ENCODE measurements around the gene C5orf58. TPM values are rescaled to one million over a fixed set of nuclear protein-coding genes. Genes with fewer than 3 reads are reported as not detected.

Gene C5orf58
- total and polyA plus RNA-seq, 9 donors, result 0.36 TPM; not detected in 8

DNA sequence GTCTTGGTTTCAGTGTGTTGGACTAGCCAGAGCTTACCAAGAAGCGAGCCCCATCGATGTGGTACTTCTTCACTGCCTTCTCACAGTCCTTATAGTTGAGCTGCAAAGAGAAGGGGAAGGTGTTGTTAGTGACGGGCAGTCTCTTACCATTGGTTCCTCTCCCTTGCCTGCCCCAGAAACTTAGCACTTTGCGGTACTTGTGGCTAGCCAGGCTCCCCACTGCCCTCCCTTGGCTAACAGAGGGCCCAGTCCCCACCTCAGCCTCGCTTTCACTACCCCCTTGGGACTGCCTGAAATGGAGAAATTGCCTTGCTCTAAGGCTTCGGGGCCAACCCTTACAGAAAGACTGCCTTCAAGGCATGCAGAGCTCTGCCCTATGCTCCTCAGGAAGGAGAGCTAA is 60.5 kb downstream of the C5orf58 start:
- no peak for TF ChIP-seq POLR2A (IDR thresholded peaks at IDR 0.05)
- Histone ChIP-seq H3K36me3 (no peaks in the 10 kb centered on the region), H3K27me3 (no peaks in the 10 kb centered on the region), H3K4me3 (no peak overlapping the region), H3K9me3 (no peaks in the 10 kb centered on the region), H3K4me1 (ENCODE audit: insufficient read depth) (peaks cover 6% of the 10 kb centered on the region), H3K27ac (no peak overlapping the region)
- no peak for DNase-seq
- intact Hi-C loops (cut with DNase I), result no loop called here
- WGBS, 3 donors, result 88 to 92% (median 88%) methylated on average over 6 of the region's 6 CpGs

DNA sequence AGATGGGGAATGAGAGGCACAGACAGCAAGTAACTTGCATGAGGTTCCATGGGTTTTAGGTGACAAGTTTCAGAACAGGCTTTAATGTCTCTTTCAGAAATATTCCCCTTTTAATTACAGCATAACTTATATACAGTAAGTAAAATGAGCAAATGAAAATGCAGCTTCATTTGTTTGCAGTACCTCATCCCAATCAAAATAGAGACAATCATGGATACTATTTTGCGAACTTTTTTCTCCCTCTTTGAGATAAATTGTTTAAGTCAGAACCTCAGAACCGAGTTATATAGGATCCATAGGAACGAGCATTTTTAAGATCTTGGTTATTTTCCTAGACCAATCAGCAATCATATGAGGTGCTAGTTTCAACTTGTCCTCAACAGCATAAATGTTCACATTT is 61.3 kb downstream of the C5orf58 start:
- no peaks in the 10 kb centered on the region for H3K27me3 ChIP-seq
- intact Hi-C loops (cut with DNase I), result no loop called here
- H3K9me3 ChIP-seq, result no peaks in the 10 kb centered on the region
- no peak overlapping the region for H3K4me3 ChIP-seq
- peaks cover 2% of the 10 kb centered on the region for H3K4me1 ChIP-seq (ENCODE audit: insufficient read depth)
- no peaks in the 10 kb centered on the region for H3K36me3 ChIP-seq
- WGBS, 3 donors, result 89 to 92% (median 92%) methylated on average over 3 of the region's 3 CpGs
- H3K27ac ChIP-seq, result no peak overlapping the region
- TF ChIP-seq POLR2A (IDR thresholded peaks at IDR 0.05) (no peak), EP300 (IDR thresholded peaks at IDR 0.05) (no peak)
- TF ChIP-seq, protein P1, sequence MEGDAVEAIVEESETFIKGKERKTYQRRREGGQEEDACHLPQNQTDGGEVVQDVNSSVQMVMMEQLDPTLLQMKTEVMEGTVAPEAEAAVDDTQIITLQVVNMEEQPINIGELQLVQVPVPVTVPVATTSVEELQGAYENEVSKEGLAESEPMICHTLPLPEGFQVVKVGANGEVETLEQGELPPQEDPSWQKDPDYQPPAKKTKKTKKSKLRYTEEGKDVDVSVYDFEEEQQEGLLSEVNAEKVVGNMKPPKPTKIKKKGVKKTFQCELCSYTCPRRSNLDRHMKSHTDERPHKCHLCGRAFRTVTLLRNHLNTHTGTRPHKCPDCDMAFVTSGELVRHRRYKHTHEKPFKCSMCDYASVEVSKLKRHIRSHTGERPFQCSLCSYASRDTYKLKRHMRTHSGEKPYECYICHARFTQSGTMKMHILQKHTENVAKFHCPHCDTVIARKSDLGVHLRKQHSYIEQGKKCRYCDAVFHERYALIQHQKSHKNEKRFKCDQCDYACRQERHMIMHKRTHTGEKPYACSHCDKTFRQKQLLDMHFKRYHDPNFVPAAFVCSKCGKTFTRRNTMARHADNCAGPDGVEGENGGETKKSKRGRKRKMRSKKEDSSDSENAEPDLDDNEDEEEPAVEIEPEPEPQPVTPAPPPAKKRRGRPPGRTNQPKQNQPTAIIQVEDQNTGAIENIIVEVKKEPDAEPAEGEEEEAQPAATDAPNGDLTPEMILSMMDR (IDR thresholded peaks at IDR 0.05), result no peak
- no peak for DNase-seq

DNA sequence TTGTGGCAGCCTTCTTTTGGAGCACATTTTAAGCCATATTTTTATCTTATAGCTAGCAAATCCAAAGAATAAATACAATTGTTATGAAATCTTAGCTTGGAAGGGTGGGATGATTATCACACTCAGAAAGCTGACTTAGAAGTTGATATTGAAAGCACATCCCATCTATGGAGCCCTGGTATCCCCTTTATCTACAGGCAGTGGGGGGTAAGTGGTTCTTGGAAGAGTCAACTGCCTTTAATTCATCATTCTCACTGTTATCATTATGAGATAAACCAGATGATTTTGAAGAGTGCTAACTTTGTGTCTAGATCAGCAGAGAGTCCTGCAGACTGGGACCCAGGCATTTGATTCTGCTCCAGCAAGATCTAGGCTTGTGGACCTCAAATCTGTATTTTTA is 61.8 kb downstream of the C5orf58 start:
- TF ChIP-seq POLR2A (IDR thresholded peaks at IDR 0.05) (no peak), EP300 (IDR thresholded peaks at IDR 0.05) (no peak)
- TF ChIP-seq, protein P1 (IDR thresholded peaks at IDR 0.05), result no peak
- DNase-seq, result no peak
- Histone ChIP-seq H3K9me3 (no peaks in the 10 kb centered on the region), H3K27ac (no peak overlapping the region), H3K36me3 (no peaks in the 10 kb centered on the region), H3K27me3 (no peaks in the 10 kb centered on the region), H3K4me3 (no peak overlapping the region), H3K4me1 (ENCODE audit: insufficient read depth) (peaks cover 2% of the 10 kb centered on the region)
- intact Hi-C loops (cut with DNase I), result no loop called here

Other genes starting within 250 kb of the C5orf58 start
- not detected for gene FOXI1, start 127.1 kb upstream of the C5orf58 start, total RNA-seq
- gene FOXI1, start 127.1 kb upstream of the C5orf58 start, polyA plus RNA-seq, result not detected
- 10 to 100 TPM in 3 of 7 donors, 1 to 10 TPM in 4; 5.0 to 15.7 (median 6.4) TPM for gene LCP2, start 64.8 kb downstream of the C5orf58 start, total RNA-seq
- gene LCP2, start 64.8 kb downstream of the C5orf58 start, polyA plus RNA-seq, result 10 to 100 TPM in 1 of 2 donors, 1 to 10 TPM in 1; 3.1 to 31.1 TPM
- 10 to 100 TPM in 1 of 7 donors, 1 to 10 TPM in 4, under 1 TPM in 2; 0.24 to 13.6 (median 2.0) TPM for gene KCNMB1, start 156.4 kb downstream of the C5orf58 start, total RNA-seq
- gene KCNMB1, start 156.4 kb downstream of the C5orf58 start, polyA plus RNA-seq, result 10 to 100 TPM in 1 of 2 donors, 1 to 10 TPM in 1; 3.5 to 12.1 TPM